H1 (cell line): Measurements from ENCODE around the gene SMARCC2. TPM values are rescaled to one million over a fixed set of nuclear protein-coding genes. Genes with fewer than 3 reads are reported as not detected.

Source experiments
- CHD1 ChIP-seq: IDR thresholded peaks from 2 replicates; pipeline ENCODE4 v1.6.1; 2012; ENCODE audit warnings: low read depth, low read length, improper control_type of control experiment
- CTBP2 ChIP-seq: IDR thresholded peaks from 2 replicates; pipeline ENCODE4 v1.7.0; 2011; ENCODE audit warnings: borderline replicate concordance, mild to moderate bottlenecking, moderate library complexity, mixed read lengths, low read length; ENCODE audit not compliant: insufficient read depth, insufficient read length
- polyA plus RNA-seq, 7 experiments: library from polyadenylated mRNA; depleted of rRNA in 3 of 7; stranded (reverse) in 5 of 7; unstranded in 2 of 7; fragments of >200 nt in 5 of 7; fragments of 200-250 nt in 2 of 7; gene quantifications; 1 replicate in 5 of 7; 2 replicates in 1 of 7; 4 replicates in 1 of 7; pipeline versions ENCODE4 v1.2.1 to v1.2.3, GENCODE V29; 2011 to 2013; ENCODE audit warnings: missing spikeins in 2 of 7, mixed read lengths in 2 of 7
- total RNA-seq: library from RNA; stranded (reverse); fragmentation: NEBNext Ultra II Directional; extraction: Animal tissue kit (Norgen Biotek cat#: 25700); gene quantifications from 2 replicates; pipeline ENCODE4 v1.2.1, GENCODE V29; 2021

The SMARCC2 gene
- total and polyA plus RNA-seq, 2 of the 8 experiments (the other 6 are each of a cell fraction or from before 2014, with no cell fraction given), result 33.9 to 78.5 TPM

DNA sequence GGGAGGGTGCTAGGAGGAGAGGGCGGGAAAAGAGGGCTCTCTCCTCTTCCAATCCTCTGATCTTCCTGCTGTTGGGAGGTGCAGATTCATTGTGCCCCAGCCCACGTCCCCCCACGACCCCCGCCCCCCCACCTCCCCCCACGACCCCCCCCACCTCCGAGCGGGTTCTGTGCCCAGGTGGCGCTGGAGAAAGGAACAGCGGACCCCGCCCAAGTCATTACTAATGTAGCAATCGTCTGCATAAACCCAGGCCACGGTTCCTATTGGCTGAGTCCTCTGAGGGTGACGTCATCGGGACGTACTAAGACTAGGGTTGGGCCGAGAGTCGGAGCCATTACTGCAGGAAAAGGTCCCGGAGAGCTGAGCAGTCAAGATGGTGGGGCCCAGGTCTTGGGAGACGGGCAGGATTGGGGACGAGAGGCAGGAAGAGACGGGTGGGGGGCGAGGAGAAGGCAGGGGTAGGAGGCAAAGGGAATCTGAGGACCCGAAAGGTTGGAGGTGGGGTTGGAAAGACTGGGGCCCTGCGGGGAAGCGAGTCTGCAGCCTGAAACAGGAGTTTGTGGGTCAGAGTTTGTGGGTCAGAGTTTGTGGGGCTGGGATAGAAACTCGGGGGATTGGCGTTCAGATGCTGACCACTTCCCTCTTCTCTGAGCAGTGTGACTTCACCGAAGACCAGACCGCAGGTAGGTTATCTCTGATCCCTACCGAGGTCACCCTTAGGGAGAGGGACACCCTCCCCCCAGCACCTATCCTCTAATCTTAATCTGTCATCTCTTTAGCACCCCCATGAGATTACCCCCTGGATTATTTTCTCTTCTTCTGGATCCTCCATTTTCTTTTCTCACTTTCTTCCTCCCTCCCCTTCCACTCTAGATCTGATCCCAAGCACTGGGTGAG is 31.0 kb downstream of the SMARCC2 start, which contains the start of gene MYL6 (continued):
- no peak for TF ChIP-seq CTBP2
- no peak; the same call in 1 of the 2 replicates for TF ChIP-seq CHD1
